ENCODE measurements around the gene BCL2L1.
A peak's percentile ranks its signal among the peaks of the same experiment; 100 is the strongest.
"Not testable (repeated sequence)": the region's sequence is repeated elsewhere in the genome, so short reads cannot be mapped to it uniquely, and the experiment has no call there.

The BCL2L1 gene

GRCh38 chr20:31722257-31723068 is at the start of gene BCL2L1:
BCL2L1 (minus strand) TSS chr20:31722868; CDS start chr20:31722218, 650 bp downstream.
- peak; percentile 65 for DNase-seq

DNA sequence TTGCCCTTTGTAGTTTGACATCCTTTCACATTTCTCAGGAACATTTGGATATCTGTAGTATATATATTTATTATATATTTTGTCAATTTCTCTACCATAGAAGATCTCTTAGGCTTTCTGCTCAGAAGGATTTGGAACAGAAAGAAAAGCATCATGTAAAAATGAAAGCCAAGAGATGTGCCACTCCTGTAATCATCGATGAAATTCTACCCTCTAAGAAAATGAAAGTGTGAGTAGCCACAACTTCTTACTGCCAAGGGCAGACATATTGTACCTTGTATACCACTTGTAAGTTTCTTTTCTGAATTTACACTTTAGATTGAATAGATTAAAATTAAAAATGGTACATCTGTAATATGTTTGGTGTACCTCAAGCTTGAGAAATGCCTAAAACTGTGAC is 47.6 kb upstream of the BCL2L1 start:
- DNase-seq = no peak

- DNase-seq = no peak
Observed at GRCh38 chr20:31769681-31770080, 47.0 kb upstream of the BCL2L1 start.

DNA sequence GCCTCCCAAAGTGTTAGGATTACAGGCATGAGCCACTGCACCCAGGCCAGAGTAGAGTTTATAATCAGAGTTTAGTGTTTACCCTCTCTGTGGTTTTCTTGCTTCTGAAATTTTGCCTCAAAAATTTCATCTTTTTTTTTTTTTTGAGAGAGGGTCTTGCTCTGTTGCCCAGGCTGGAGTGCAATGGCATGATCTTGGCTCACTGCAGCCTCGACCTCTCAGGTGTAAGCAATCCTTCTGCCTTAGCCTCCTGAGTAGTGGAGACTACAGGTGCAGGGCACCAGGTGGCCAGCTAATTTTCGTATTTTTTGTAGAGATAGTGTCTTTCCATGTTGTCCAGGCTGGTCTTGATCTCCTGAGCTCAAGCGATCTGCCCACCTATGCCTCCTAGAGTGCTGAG is 45.1 kb upstream of the BCL2L1 start:
- DNase-seq = no peak

DNA sequence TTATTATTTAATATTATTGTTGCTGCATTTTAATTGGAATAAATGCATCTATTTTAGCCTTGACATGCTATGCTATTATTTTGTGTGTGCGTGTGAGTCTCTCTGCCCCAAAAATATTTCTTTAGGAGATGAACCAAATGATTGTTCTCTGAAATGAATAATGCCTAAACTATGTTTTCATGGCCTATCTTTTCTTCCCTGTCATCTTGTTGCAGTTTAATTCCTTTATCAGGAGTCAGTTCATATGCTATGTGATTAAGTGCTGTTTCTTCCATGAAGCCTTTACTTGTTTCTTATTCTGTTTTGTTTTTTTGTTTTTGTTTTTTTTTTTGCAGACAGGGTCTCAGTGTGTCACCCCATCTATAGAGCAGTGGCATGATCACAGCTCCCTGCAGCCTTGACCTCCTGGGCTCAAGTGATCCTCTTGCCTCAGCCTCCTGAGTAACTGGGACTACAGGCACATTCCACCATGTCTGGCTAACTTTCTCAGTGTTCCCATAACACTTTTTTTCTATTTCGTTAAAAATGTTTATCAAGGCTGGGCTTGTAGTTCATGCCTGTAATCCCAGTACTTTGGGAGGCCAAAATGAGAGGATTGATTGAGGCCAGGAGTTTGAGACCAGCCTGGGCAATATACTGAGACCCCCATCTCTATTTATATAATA is 42.1 kb upstream of the BCL2L1 start:
- DNase-seq = no peak

DNA sequence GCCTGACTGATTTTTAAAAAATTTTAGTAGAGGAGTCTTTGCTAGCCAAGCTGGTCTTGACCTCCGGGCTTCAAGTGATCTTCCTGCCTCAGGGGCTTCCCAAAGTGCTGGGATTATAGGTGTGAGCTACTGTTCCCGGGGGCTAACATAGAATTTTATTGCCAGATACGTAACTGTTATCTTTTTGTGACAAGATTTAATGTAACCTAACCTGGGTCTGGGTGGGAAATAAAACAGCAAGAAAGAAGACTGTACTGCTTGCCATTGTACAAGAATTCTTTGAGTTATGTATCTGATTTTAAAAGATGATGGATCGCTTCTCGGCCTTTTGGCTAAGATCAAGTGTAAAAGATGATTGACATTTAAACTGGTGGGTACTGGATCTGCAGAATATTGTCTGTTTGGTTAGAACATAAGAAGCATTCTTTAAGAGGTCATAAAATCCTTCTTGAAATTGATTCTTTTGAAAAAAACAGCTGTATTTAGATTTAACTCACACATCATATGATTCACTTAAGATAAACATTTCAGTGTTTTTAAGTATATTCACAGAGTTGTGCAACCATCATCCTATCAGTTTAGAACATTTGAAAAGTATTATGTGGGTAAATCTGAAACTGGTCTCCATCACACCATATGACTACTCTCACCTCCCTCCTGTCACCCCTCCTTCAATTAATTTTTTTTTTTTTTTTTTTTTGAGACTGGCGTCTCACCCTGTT is 38.0 kb upstream of the BCL2L1 start:
- DNase-seq = no peak

GRCh38 chr20:31759836-31760518 is 37.3 kb upstream of the BCL2L1 start:
- DNase-seq = no peak

GRCh38 chr20:31758991-31759390 is 36.3 kb upstream of the BCL2L1 start:
- DNase-seq = no peak

DNA sequence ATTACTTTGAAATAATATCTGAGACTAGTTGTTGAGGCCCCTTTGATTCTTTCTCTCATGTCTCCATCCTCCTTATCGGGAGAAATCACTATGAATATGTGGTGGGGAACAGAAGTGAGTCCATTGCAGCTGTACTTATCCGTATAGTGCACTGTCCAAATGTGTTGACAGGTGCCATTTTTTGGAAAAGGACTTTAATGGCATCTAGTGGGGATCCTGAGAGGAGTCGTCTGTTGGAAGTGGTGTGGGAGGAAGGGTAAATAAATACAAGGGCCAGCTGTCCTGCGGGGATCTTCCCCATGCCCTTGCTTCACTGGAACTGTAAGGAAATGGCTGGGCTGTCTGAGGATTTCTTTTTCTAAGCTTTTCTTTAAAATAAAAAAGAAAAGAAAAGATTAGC is 35.9 kb upstream of the BCL2L1 start:
- DNase-seq = no peak

- DNase-seq = no peak
Observed at GRCh38 chr20:31757254-31757653, 34.6 kb upstream of the BCL2L1 start.

- DNase-seq = no peak
Observed at GRCh38 chr20:31751126-31751525, 28.5 kb upstream of the BCL2L1 start.

- DNase-seq = no peak
Observed at GRCh38 chr20:31749223-31749622, 26.6 kb upstream of the BCL2L1 start.

- no peak for DNase-seq
Observed at GRCh38 chr20:31747640-31748039, 25.0 kb upstream of the BCL2L1 start.

DNA sequence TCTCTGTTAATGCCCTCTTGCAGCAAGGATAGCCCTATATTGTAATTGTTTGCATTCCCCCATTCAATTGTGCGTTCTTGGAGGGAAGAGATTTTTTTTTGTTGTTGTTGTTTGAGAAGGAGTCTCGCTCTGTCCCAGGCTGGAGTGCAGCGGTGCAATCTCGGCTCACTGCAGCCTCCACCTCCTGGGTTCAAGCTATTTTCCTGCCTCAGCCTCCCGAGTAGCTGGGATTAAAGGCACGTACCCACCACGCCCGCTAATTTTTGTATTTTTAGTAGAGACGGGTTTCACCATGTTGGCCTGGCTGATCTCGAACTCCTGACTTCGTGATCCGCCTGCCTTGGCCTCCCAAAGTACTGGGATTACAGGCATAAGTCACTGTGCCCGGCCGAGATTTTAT is 24.4 kb upstream of the BCL2L1 start:
- not testable (repeated sequence) for DNase-seq

- DNase-seq = no peak
Observed at GRCh38 chr20:31746068-31746878, 23.6 kb upstream of the BCL2L1 start.

- no peak for DNase-seq
Observed at GRCh38 chr20:31740656-31741323, 18.1 kb upstream of the BCL2L1 start.

DNA sequence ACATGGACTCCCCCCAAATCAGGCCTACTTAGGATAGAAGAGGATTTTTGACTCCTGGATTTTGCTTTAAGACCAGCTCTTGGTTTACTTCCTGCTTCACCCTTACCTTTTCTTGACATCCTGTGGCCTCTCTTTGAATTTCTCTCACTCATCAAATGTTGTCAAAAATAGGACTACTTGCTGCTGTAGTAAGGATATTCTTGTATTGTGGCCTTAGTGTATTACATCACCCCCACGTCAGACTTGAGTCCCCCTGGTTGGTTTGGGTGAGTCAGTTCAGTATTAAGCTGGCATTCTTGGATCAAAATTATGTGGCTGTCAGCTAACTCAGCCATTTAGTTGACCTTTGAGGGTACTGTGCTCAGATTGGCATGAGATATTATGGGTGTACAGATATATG is 17.5 kb upstream of the BCL2L1 start:
- no peak for DNase-seq

DNA sequence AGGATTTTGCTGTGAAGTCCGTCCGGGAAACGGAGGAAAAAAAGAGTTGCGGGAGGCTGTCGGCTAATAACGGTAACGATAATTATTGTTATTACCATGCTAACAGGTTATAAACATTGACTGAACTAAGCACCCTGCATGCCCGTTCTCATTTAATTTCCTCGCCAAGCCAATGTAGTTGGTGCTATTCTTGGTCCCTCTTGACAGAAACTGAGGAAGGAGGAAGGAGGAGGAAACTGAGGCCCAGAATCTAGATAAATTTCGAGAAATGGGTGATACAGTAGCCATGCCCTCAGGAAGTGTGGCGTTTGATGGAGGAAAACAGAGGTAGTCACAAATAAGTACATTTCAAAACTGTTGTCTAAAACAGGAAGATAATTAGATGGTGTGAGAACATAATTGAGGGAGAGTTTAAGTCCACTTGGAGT is 16.9 kb upstream of the BCL2L1 start:
- DNase-seq = no peak

- peak; percentile 74 for DNase-seq
Observed at GRCh38 chr20:31738729-31739549, 16.3 kb upstream of the BCL2L1 start, which contains the start of gene TPX2. TPX2 (plus strand) TSS chr20:31739290; CDS start chr20:31757477, 18,187 bp downstream.

GRCh38 chr20:31731321-31731717 is 8.7 kb upstream of the BCL2L1 start:
- no peak for DNase-seq

Measured in activated T-cell treated with anti-CD3 and anti-CD28 coated beads, Interleukin-2, amount 50 U/mL, for 1 hour (primary cell).